ENCODE measurements around the gene BTAF1. TPM values are rescaled to one million over a fixed set of nuclear protein-coding genes. Genes with fewer than 3 reads are reported as not detected.

BTAF1 gene
- total RNA-seq, 1 experiment from 2014 or later = 49.6 TPM

DNA sequence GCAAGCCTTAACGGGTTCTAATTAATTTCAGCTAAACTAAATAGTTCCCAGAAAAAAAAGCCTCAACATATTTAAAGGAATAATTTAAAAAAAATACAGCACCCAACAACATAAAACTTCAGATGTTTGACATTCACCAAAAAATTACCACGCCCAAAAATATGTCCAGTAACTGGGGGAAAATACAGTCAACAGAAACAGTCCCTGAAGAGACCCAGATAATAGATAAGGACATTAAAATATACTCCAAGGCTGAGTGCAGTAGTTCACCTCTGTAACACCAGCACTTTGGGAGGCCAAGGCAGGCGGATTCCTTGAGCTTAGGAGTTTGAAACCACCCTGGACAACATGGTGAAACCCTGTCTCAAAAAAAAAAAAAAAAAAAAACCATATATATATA is 78.0 kb downstream of the BTAF1 start:
- peaks cover 3% of the 10 kb centered on the region; the same call in 1 of the 2 replicates for H3K9me3 Mint-ChIP-seq
- DNase-seq (ENCODE audit: low spot score) = no peak
- CTCF ChIA-PET = interaction anchor here (0.6 kb wide), 1 partner anchor 64 kb away, joined by 3 read pairs; no protein-coding TSS in a partner anchor
- H3K36me3 Mint-ChIP-seq = peaks cover 58% of the 10 kb centered on the region
- no peak overlapping the region for H3K27ac Mint-ChIP-seq
- no peaks in the 10 kb centered on the region for H3K4me1 Mint-ChIP-seq
- POLR2A ChIA-PET = no interaction called here
- no peak for ATAC-seq
- TF ChIP-seq, protein P1, sequence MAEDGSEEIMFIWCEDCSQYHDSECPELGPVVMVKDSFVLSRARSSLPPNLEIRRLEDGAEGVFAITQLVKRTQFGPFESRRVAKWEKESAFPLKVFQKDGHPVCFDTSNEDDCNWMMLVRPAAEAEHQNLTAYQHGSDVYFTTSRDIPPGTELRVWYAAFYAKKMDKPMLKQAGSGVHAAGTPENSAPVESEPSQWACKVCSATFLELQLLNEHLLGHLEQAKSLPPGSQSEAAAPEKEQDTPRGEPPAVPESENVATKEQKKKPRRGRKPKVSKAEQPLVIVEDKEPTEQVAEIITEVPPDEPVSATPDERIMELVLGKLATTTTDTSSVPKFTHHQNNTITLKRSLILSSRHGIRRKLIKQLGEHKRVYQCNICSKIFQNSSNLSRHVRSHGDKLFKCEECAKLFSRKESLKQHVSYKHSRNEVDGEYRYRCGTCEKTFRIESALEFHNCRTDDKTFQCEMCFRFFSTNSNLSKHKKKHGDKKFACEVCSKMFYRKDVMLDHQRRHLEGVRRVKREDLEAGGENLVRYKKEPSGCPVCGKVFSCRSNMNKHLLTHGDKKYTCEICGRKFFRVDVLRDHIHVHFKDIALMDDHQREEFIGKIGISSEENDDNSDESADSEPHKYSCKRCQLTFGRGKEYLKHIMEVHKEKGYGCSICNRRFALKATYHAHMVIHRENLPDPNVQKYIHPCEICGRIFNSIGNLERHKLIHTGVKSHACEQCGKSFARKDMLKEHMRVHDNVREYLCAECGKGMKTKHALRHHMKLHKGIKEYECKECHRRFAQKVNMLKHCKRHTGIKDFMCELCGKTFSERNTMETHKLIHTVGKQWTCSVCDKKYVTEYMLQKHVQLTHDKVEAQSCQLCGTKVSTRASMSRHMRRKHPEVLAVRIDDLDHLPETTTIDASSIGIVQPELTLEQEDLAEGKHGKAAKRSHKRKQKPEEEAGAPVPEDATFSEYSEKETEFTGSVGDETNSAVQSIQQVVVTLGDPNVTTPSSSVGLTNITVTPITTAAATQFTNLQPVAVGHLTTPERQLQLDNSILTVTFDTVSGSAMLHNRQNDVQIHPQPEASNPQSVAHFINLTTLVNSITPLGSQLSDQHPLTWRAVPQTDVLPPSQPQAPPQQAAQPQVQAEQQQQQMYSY (CRISPR knock-in tag; IDR thresholded peaks at IDR 0.05) = no peak
- TF ChIP-seq, protein P2, sequence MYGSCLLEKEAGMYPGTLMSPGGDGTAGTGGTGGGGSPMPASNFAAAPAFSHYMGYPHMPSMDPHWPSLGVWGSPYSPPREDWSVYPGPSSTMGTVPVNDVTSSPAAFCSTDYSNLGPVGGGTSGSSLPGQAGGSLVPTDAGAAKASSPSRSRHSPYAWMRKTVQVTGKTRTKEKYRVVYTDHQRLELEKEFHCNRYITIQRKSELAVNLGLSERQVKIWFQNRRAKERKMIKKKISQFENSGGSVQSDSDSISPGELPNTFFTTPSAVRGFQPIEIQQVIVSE (CRISPR knock-in tag; IDR thresholded peaks at IDR 0.05; ENCODE audit: borderline replicate concordance) = no peak
- no peak for TF ChIP-seq NR3C1 (CRISPR knock-in tag; conservative IDR thresholded peaks at IDR 0.05; ENCODE audit: low read depth)
- TF ChIP-seq TEAD1 (CRISPR knock-in tag; IDR thresholded peaks at IDR 0.05) = no peak
- TF ChIP-seq, protein P3, sequence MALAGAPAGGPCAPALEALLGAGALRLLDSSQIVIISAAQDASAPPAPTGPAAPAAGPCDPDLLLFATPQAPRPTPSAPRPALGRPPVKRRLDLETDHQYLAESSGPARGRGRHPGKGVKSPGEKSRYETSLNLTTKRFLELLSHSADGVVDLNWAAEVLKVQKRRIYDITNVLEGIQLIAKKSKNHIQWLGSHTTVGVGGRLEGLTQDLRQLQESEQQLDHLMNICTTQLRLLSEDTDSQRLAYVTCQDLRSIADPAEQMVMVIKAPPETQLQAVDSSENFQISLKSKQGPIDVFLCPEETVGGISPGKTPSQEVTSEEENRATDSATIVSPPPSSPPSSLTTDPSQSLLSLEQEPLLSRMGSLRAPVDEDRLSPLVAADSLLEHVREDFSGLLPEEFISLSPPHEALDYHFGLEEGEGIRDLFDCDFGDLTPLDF (CRISPR knock-in tag; IDR thresholded peaks at IDR 0.05) = no peak
- TF ChIP-seq ZNF121 (CRISPR knock-in tag; IDR thresholded peaks at IDR 0.05) = no peak
- no peak for TF ChIP-seq KAT7 (CRISPR knock-in tag; IDR thresholded peaks at IDR 0.05; ENCODE audit: borderline replicate concordance)
- TF ChIP-seq ZNF263 (CRISPR knock-in tag; IDR thresholded peaks at IDR 0.05; ENCODE audit: low read depth) = no peak
- TF ChIP-seq NFYB (CRISPR knock-in tag; conservative IDR thresholded peaks at IDR 0.05; ENCODE audit: low read depth) = no peak
- no peak for TF ChIP-seq ZNF423 (CRISPR knock-in tag; IDR thresholded peaks at IDR 0.05)
- TF ChIP-seq, protein P4, sequence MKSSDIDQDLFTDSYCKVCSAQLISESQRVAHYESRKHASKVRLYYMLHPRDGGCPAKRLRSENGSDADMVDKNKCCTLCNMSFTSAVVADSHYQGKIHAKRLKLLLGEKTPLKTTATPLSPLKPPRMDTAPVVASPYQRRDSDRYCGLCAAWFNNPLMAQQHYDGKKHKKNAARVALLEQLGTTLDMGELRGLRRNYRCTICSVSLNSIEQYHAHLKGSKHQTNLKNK (CRISPR knock-in tag; IDR thresholded peaks at IDR 0.05) = no peak
- TF ChIP-seq MYBL2 (CRISPR knock-in tag; IDR thresholded peaks at IDR 0.05) = no peak
- no peak overlapping the region for H3K4me3 Mint-ChIP-seq
- H3K27me3 Mint-ChIP-seq (ENCODE audit: low read depth) = no peaks in the 10 kb centered on the region

DNA sequence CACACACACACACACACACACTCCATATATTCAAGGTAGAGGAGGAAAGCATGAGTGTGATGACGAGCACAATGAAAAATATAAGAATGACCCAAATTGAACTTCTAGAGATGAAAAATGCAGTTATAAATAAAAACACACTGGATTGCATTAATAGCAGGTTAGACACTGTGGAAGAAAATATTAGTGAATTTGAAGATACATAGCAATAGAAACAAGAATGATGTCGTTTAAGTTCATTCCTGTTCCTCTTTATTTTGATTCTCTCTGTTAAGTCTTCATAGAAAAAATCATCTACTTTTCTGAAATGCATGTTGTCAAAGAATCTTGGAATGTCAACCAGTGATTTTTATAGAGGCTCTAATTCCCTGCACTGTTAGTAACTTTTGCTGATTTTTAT is 78.4 kb downstream of the BTAF1 start:
- Mint-ChIP-seq H3K27ac (no peak overlapping the region), H3K9me3 (peaks cover 3% of the 10 kb centered on the region; the same call in 1 of the 2 replicates), H3K4me3 (no peak overlapping the region), H3K4me1 (no peaks in the 10 kb centered on the region), H3K27me3 (ENCODE audit: low read depth) (no peaks in the 10 kb centered on the region), H3K36me3 (peaks cover 55% of the 10 kb centered on the region)
- TF ChIP-seq, protein P5, sequence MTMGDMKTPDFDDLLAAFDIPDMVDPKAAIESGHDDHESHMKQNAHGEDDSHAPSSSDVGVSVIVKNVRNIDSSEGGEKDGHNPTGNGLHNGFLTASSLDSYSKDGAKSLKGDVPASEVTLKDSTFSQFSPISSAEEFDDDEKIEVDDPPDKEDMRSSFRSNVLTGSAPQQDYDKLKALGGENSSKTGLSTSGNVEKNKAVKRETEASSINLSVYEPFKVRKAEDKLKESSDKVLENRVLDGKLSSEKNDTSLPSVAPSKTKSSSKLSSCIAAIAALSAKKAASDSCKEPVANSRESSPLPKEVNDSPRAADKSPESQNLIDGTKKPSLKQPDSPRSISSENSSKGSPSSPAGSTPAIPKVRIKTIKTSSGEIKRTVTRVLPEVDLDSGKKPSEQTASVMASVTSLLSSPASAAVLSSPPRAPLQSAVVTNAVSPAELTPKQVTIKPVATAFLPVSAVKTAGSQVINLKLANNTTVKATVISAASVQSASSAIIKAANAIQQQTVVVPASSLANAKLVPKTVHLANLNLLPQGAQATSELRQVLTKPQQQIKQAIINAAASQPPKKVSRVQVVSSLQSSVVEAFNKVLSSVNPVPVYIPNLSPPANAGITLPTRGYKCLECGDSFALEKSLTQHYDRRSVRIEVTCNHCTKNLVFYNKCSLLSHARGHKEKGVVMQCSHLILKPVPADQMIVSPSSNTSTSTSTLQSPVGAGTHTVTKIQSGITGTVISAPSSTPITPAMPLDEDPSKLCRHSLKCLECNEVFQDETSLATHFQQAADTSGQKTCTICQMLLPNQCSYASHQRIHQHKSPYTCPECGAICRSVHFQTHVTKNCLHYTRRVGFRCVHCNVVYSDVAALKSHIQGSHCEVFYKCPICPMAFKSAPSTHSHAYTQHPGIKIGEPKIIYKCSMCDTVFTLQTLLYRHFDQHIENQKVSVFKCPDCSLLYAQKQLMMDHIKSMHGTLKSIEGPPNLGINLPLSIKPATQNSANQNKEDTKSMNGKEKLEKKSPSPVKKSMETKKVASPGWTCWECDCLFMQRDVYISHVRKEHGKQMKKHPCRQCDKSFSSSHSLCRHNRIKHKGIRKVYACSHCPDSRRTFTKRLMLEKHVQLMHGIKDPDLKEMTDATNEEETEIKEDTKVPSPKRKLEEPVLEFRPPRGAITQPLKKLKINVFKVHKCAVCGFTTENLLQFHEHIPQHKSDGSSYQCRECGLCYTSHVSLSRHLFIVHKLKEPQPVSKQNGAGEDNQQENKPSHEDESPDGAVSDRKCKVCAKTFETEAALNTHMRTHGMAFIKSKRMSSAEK (CRISPR knock-in tag; IDR thresholded peaks at IDR 0.05; ENCODE audit: borderline replicate concordance) = no peak
- TF ChIP-seq, protein P6, sequence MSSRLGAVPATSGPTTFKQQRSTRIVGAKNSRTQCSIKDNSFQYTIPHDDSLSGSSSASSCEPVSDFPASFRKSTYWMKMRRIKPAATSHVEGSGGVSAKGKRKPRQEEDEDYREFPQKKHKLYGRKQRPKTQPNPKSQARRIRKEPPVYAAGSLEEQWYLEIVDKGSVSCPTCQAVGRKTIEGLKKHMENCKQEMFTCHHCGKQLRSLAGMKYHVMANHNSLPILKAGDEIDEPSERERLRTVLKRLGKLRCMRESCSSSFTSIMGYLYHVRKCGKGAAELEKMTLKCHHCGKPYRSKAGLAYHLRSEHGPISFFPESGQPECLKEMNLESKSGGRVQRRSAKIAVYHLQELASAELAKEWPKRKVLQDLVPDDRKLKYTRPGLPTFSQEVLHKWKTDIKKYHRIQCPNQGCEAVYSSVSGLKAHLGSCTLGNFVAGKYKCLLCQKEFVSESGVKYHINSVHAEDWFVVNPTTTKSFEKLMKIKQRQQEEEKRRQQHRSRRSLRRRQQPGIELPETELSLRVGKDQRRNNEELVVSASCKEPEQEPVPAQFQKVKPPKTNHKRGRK (CRISPR knock-in tag; IDR thresholded peaks at IDR 0.05; ENCODE audit: borderline replicate concordance) = no peak
- TF ChIP-seq MXD4 (CRISPR knock-in tag; IDR thresholded peaks at IDR 0.05; ENCODE audit: borderline replicate concordance) = no peak
- TF ChIP-seq ZNF396 (CRISPR knock-in tag; IDR thresholded peaks at IDR 0.05; ENCODE audit: borderline replicate concordance) = no peak
- DNase-seq (ENCODE audit: low spot score) = no peak
- ChIA-PET POLR2A (no interaction called here), CTCF (interaction anchor here (0.6 kb wide), 1 partner anchor 64 kb away, joined by 3 read pairs; no protein-coding TSS in a partner anchor)
- ATAC-seq = no peak
